NCI-H1436 (cell line): ENCODE measurements around the gene TBC1D16.
"Not testable (repeated sequence)": the region's sequence is repeated elsewhere in the genome, so short reads cannot be mapped to it uniquely, and the experiment has no call there.

Experiments
- DNase-seq: peaks from one replicate; lab custom pipeline; 2025; lab: John Stamatoyannopoulos, UW

TBC1D16 gene

DNA sequence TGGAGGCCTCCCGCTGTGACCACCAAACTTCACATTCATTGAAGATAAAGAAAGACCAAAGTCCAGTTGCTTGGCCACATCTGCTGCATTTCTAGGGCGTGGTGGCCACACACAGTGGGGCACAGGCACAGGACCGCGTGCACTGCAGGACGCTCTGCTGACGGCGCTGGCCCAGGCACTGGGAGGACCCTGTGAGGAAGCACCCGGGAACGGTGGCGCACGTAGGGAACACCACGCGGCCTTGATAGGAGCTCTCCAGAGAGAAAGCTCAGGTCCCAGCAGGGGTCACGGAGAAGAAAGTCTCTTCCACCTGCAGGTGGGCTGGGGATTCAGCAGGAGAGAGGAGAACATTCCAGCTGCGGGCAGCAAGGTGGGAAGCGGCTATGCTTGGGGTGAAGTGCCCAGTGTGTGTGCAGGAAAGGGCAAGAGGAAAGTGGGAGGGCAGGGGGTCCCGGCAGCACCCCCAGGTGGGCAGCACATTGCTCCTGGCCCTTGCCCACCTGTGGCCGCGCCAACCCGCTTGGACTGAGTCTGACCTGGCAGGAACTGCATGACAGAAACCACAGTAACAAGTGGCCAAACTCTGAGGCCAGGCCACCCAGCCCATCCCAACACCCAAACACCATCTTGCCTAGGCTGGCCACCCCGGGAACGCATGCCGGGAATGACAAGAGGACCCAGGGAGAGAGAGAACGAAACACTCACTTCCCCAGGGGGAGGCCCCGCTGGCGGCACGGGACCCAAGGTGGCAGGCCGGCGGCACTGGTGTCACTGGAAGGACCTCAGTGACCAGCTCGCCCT is 32.8 kb downstream of the TBC1D16 start:
- no peak for DNase-seq

DNA sequence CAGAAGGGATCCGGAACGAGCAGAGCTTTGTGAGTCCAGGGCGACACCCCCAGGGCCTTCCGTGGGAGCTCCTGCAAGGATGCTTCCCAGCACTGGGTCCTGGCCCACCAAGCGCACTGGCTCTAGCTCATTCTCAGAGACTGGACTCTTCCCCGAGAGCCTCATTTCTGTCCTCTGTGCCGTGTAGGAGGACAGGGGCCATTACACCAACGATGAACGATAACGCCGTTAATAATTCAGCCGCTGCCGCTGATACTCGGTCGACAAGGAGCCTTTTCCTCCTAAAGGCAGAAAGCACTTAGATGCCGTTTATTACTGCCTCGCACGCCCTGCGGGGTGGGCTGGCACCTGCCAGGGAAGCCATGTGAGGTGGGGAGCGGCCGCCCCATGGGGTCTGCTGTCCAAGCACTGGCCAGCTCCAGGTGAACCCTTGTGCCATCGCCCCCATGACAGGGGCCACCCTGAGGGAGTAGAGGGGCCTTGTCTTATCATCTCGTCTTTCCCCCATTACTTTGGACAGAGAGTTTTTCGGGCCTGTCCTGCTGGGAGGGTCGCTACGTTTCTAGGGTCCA is 33.5 kb downstream of the TBC1D16 start:
- DNase-seq = no peak

DNA sequence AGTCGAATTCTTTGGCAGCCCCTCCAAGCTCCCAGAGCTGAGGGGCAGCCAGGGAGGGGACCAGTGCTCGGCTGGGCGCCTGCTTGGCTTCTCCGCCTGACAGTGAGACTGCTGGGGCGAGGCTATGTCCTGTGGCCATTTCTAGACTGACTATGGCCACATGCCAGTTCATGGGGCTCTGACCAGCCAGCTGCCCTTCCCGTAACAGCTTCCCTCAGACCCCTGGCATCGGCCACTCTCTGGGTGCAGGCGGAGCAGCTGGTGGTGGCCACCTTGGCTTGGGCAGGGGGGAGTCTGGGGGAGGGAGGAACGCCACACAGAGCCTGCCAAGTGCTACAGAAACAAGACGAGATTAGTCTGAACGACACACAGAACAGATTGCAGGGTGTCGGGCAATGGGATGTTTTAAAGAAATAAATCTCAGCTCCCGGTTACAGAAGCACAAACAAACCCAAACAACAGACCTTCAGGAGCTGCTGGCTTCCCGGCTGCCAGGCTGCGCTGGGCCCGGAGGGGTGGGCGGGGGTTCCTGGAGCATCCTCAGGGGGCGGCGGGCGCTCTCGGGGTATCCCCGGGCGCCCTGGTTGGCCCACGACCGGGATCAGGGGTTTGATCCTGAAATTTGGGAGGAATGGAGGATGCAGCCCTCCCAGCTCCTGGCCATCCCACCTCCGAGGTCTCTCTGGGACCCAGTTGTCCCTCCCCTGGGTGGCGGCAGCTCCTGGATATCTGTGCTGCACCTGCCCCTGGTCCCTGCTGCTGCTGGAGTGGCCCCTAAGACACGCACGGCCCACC is 34.5 kb downstream of the TBC1D16 start:
- DNase-seq = no peak

DNA sequence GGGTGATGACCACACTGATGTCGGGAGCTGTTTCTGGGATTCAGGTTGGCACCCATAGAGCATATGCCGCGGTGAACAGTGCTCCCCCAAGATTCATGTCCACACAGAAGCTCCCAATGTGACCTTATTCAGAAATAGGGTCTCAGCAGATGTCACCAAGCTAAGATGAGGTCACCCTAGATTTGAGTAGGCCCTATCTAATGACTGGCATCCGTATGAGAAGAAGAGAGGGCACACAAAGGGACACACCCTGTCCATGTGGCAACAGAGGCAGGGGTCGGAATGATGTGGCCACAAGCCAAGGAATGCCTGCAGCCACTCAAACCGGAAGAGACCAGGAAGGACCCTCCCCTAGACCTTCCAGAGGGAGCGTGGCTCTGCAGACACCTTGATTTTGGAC is 35.5 kb downstream of the TBC1D16 start:
- no peak for DNase-seq

DNA sequence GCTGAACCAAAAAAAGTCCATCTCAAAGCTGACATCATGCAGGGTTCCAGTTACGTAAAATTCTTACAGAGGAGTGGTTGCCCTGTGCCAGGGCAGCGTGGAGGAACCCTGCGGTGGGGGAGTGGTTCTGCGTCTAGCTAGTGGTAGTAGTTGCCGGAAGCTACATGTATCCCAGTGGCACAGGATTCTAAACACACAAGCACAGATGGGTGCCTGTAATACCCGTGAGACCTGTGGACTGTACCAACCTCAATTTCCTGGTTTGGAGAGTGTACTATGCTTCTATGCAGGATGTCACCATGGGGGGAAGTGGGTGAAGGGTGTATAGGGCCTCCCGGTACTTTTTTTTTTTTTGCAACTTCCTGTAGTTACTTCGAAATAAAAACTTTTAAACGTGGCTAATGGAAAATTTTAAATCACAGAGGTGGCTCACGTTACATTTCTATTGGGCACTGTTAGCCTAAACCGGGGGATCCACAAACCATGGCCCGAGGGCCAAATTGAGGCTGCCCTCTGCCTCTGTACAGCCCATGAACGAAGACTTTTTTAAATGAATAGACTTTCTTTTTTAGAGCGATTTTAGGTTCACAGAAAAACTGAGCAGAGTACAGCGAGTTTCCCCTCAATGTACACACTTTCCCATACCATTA is 38.5 kb downstream of the TBC1D16 start:
- no peak for DNase-seq

DNA sequence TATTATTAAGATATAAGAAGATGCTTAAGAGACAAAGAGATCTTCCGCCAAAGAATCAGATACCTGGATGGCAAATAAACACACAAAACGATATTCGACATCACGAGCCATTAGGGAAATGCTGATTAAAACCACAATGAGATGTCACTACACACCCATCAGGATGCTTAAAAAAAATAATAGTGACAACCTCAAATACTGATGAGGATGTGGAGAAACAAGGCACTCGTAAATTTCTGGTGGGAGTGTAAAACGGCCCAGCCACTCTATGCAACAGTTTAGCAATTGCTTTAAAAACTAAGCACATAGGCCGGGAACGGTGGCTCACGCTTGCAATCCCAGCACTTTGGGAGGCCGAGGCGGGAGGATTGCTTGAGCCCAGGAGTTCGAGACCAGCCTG is 39.4 kb downstream of the TBC1D16 start:
- no peak for DNase-seq

DNA sequence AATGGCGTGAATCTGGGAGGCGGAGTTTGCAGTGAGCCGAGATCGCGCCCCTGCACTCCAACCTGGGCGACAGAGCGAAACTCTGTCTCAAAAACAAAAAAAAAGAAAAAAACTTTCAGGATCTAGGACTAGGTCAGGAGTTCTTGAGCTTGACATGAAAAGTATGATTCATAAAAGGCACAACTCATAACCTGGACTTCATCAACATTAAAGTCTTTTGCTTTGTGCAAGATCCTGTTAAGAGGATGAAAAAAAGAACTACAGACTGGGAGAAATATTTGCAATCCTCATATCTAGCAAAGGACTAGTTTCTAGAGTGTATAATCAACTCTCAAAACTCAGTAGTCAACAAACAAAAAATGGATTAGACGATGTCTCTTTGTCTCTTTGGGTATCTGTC is 40.0 kb downstream of the TBC1D16 start:
- no peak for DNase-seq

DNA sequence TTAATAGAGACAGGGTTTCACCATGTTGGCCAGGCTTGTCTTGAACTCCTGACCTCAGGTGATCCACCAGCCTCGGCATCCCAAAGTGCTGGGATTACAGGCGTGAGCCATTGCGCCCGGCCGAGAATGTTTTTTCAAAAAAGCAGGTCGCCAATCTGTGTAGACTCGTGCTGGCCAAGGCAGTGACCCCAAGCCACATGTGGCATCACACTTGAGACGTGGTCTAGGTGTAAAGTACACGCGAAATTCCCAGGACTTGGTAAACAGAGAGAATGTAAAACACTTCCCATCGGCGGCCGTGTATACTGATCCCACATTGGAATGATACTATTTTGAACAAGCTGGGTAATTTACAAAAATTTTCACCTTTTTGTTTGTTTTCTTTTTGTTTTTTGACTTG is 41.1 kb downstream of the TBC1D16 start:
- no peak for DNase-seq

DNA sequence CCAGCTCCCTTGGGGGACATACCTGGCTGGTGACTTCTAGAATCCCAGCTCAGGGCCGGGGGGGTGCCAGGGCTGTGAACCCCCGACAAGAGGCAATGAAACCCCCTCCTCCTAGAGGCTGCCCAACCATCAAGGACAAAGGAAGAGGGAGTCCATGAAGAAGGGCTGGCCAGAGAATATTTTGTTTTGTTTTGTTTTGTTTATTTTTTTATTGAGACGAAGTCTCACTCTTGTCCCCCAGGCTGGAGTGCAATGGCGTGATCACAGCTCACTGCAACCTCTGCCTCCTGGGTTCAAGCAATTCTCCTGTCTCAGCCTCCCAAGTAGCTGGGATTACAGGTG is 41.5 kb downstream of the TBC1D16 start:
- DNase-seq = not testable (repeated sequence)

DNA sequence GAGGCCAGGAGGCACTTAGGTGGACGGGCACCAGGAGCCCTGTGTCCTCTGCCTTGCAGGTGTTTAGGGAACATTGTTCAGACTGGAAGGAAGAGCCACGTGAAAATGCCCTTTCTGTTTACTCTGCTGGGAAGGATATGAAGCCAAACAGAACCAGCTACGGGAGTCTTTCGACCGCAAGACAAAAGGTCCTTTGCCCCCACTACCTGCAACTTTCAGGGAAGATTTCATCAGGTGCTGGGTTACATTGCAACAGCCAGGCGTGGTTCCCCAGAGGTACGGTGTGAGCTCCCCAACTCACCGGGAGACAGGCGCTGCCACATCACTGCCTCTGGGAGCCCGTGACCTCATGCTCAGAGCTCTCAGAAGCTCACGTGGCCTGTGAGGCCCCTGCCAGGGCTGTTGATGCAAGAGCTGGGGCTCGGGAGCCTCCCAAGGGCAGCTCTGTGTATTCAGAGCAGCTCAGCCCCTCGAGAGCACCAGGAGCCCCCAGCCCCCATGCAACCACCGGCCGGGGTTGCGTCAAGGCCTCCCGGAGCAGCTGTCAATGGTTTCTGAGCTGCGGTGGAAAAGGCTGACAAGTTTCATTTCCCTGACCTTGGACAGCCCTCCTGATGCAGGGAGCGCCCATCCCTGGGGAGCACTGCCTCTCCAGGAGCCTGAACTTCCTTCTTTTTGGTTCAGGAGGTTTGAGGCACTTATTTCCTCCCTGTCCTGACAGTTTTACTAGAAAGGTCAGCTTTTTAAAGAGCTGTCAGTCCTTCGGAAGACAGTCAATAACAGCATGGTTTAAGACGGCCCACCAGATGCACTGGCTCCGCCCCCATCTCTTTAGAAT is 42.1 kb downstream of the TBC1D16 start:
- DNase-seq = peak; percentile 75

DNA sequence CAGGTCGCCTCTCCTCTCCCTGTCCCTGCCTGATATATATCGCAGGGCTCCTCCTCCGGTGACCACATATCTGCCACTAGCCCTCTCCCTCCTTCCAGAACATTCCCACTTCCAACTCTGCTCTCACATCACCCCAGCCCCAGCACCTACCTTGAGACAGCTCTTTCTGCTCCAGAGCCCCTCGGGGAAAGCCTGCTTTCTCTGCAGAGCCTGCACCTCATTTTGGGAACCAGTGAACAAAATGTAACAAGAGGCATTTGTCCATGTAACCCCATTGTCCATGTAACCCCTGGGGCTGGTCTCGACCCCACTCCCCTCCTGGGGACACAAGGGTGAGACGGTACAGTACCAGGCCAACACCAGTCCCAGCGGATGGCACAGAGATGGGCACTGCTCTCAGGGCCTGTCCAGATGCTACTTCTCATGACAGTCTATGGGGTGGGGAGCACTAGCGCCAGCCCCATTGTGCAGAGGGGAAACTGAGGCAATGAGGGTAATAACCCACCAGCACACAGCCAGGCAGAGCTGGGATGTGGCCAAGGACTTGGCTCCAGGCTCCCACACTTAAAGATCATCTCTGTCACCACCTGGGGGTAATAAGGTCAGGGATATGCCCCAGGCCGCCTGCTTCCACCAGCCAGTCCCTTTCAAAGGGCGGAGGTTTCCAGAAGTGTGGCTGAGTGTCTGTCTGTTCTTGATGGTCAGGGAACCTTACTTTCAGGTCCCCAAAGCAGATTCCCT is 42.9 kb downstream of the TBC1D16 start:
- DNase-seq = no peak

DNA sequence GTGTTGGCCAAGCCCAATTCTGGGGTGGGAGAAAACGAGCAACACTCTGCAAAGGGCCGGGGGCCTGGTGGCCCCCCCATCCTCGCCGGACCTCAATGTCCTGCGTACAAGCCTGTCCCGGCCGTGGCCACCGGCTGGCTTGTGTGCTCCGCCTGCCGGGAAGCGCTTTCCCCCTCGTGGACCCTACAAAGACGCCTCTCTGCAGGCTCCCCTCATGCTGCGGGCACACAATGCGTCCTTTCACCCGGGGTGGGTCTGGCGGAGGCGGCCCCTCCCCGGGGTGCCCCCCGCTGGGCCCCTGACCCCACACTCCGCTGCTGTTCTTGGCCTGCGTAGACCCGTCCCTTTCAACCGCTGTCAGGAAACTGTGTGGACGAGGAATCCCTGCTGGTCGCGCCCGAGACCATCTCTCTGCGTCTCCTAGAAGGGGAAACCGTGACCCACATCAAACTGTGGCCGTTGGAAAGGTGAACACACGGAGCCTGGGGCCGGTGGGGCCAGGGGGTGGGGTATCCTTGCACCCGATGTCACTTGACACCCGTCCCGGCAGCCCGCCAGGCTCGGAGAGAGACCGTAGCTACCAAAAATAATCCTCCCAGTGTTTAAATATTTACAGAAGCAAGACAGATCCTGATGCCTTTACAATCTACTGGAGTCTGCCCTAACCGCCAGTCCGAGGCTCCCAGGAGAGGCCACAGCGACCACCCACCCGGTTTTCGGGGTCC is 43.6 kb downstream of the TBC1D16 start:
- DNase-seq = no peak

DNA sequence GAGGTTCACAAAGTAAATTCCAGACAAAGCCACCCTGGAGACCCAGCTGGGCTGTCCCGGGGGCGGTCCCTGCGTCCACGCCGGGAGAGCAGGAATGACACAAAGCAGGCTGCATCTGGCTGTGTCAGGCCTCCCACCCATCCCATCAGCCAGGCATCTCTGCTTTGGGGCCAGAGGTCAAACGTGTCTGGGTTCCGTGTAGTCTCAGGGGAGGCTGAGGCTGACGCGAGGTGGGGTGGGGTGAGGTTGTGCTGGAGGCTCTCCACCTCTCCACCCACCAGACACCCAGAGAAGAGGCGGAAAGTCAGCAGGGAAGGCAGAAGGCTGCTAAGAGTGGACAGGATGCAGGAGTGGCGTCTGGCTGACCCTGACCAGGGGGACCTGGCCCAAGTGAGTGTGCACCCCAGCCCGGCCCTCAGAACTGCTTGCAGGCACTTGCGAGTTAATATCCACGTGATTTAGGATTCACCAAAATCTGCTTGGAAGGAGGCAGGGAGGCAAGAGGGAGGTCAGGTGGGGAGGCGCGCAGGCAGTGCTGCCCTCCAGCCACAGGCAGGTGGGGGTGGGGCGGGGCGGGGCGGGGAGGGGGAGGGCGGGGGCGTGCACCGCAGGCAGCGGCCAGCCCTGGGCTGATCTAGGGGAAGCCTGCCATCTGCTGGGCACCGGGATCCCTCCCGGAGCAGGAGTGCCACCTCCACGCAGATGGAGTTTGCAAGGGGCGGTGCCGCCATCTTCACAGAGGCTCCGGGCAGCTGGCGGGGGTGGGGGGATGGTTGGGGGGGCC is 44.3 kb downstream of the TBC1D16 start:
- DNase-seq = peak; percentile 90

DNA sequence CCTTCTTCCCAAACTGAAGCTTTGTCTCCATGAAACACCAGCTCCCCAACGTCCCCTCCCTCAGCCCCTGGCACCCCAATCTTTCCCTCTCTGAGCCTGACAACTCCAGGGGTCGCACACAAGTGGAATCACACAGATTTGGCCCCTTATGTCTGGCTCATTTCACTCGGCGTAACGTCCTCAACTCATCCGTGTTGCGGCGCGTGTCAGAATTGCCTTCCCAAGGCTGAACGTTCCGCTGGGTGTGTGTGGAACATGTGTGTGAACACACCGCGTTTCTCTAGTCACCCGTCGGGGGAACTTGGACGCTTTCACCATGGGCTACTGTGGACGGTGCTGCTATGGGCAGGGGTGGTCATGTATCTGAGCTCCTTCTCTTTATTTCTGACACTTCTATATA is 45.0 kb downstream of the TBC1D16 start:
- DNase-seq = no peak

DNA sequence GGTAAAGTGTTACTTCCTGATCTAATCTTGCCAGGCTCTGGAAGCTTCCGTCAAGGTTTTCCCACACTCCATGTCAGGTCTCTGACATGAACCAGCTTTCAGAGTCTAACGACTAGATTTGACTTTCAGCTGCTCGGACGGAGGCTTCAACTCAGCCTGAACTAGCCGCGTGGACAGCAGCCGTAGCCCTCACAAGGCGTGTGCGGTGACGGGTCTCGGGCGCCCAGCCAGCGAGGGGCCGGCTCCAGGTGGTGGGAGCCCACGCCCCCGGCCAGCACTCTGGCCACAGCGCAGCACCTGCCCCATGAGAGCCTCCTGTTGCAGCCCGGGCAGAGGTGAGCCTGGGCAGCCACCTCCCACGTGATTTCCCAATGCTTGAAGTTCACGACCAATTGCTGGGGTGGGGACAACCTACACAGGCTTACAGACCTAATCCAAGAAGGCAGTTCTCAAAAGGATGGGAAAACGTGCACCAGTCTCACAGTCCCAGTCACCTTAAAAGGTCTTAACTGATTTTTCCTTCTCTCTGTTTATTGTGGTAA is 45.5 kb downstream of the TBC1D16 start:
- DNase-seq = no peak

DNA sequence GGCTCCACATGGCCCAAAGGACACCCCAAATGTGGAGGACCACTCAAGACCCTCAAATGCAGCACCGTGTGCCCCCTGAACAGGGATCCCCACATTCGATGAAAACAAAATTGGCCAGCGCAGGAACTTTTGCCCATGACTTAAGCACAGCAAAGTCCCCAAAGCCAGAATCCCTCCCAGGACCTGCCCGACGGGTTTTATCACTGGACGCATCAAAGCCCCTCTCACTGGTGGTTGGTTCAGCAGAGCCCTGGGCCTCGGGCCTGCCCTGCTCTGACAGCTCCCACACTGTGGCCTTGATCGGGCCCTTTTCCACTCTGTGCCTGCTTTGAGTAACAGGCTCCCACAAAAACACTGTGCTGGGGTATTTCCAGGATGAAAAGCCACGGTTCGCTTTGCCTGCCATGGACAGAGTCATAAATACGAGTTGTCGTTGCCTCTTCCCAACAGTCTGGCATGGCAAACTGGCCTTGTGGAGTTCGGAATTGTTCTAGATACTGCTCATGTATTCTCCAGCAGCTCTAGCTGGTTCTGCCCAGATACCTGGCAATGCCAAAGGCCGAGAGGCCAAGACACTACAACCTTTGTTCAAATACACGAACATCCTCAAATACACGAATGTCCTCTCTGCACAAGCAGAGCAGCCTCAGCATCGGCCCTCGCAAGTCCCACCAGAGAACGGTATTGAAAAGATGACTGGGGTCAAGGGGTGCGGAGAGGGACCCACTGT is 46.4 kb downstream of the TBC1D16 start:
- DNase-seq = no peak

DNA sequence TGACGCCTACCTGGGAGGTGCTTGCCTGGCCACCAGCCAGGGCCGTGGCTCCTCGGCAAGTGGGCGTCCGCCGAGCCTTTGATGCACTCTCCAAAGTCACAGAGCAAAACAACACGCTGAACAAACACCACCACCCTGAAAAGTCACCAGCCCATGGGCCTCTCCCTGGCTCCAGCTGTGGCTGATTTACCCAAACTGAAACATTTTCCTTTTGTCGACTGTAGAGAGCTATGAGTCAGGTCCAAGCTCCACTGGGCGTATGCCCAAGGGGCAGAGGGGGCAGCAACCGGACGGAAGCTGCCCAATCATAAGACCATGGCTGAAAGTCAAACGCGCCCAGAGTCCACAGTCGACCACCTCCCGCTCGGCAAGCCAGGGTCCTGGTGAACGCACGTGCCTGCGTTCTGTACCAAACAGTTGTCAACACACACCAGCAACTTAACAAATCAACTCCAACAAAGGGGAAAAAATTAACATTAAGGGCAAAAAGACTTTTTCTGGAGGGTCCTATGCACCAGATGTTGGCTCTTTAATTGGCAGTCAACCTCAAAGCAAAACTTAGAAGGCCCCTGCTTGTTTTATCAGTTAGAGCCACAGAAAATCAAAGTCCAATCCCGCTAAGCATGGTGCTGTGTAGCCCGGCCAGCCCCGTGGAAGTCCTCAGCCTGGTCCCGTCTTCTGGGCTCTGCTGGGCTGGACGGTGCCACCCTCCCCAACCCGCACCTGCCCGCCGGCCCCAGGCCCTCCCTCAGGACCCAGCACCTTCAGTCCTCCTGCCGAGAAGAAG is 47.3 kb downstream of the TBC1D16 start:
- DNase-seq = no peak

DNA sequence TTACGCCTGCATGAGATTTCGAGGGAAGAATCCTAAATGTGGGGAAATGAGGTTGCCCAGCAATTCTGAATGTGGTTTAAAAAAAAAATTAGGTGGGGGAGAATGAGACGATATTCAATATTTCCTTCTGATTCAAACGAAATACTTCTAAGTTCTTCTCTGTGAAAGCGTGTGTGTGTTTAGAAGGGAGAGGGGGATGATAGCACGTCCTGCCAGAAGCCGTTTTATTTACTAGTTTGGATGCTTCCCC is 47.8 kb downstream of the TBC1D16 start:
- no peak for DNase-seq
